WTC11 (cell line): ENCODE data around the gene SERPINA6.

Experiments used
- ATF3 ChIP-seq: sonication (generic); formaldehyde crosslinking; conservative IDR thresholded peaks from 2 replicates; pipeline ENCODE4 v1.8.1; 2022; ENCODE audit warnings: mild to moderate bottlenecking, missing genetic modification reagents
- CTCF ChIP-seq: fragments of 200-600 bp; IDR thresholded peaks from 2 replicates; pipeline ENCODE4 v1.8.0; 2022; ENCODE audit warnings: antibody characterized with exemption

GRCh38 chr14:94330857-94331256, 7.7 kb upstream of the SERPINA6 start:
- TF ChIP-seq ATF3 (CRISPR knock-in tag) (no peak), CTCF (no peak)
